Mesothelial cell of epicardium (in vitro differentiated cells): ENCODE data around the gene SPIRE1. TPM values are rescaled to one million over a fixed set of nuclear protein-coding genes. Genes with fewer than 3 reads are reported as not detected.

Source experiments
- DNase-seq, 2 experiments: peaks; one replicate each; pipeline ENCODE4 v3.0.0; 2021; ENCODE audit warnings: low spot score in 2 of 2; ENCODE audit not compliant: unreplicated experiment in 2 of 2
- H3K27ac Mint-ChIP-seq: 2 replicates; pipeline ENCODE4 v1.8.0; 2021; ENCODE audit warnings: mixed read lengths
- H3K27me3 Mint-ChIP-seq: 2 replicates; pipeline ENCODE4 v1.8.0; 2021; ENCODE audit warnings: low read depth, mixed read lengths
- H3K36me3 Mint-ChIP-seq: 2 replicates; pipeline ENCODE4 v1.8.0; 2021; ENCODE audit warnings: mixed read lengths
- H3K4me1 Mint-ChIP-seq: 2 replicates; pipeline ENCODE4 v1.8.0; 2021; ENCODE audit warnings: mixed read lengths
- H3K4me3 Mint-ChIP-seq: 2 replicates; pipeline ENCODE4 v1.8.0; 2021; ENCODE audit warnings: mild to moderate bottlenecking, moderate library complexity, mixed read lengths
- H3K9me3 Mint-ChIP-seq: 2 replicates; pipeline ENCODE4 v1.8.0; 2021; ENCODE audit warnings: mixed read lengths
- CTCF ChIP-seq: fragments of 200-600 bp; sonication (generic); IDR thresholded peaks from one replicate; pipeline ENCODE4 v1.5.0; 2021; ENCODE audit warnings: antibody characterized with exemption; ENCODE audit not compliant: unreplicated experiment
- total RNA-seq: library from RNA; stranded (reverse); gene quantifications from 3 replicates; pipeline ENCODE4 v1.2.1, GENCODE V29; 2021

Gene SPIRE1
- total RNA-seq, 1 donor from 2014 or later, result 24.2 TPM

DNA sequence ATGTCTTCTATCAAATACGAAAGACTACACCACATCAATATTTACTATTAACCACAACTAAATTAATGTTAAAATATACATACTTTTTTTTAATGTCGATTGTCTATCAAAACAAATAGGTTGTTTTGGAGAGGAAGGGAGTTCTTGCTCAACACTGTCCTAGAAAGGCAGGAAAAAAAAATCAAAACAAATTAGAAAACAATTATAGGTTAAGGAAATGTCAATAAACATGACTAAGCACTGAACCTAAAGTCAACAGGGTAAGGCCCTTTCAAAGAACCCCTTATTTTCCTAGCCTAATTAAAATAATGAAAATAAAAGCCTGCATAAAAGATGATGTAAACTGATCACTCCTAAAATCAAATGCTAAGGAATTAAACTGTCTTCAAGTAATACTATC, 41.8 kb upstream of the SPIRE1 start:
- no peak for TF ChIP-seq CTCF
- DNase-seq, result no peak
- H3K27me3 Mint-ChIP-seq, result no peaks in the 10 kb centered on the region
- H3K9me3 Mint-ChIP-seq, result no peaks in the 10 kb centered on the region
- H3K36me3 Mint-ChIP-seq, result peaks cover 10% of the 10 kb centered on the region
- H3K4me3 Mint-ChIP-seq, result no peak overlapping the region
- H3K4me1 Mint-ChIP-seq, result peaks cover 28% of the 10 kb centered on the region
- no peak overlapping the region for H3K27ac Mint-ChIP-seq

DNA sequence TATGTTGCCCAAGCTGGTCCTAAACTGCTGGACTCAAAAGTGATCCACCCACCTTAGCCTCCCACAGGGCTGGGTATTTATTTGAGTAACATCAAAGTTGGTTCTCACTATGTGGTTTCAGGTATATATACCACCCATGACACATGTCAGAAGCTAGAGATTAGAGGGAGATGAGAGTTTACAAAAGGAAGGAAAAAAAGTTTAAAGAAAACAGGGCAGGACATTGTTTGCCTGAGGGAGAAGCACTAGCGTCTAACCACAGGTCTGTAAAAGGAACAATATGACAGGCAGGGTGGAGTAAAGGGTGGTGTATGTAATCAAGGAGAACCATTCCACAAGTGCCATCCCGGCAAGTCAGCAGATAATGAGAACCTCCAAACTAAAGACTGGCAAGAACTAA, 36.1 kb upstream of the SPIRE1 start:
- Mint-ChIP-seq H3K4me3 (no peak overlapping the region), H3K27me3 (no peaks in the 10 kb centered on the region), H3K27ac (no peak overlapping the region), H3K4me1 (no peaks in the 10 kb centered on the region), H3K9me3 (no peaks in the 10 kb centered on the region), H3K36me3 (peaks cover 20% of the 10 kb centered on the region)
- DNase-seq, result no peak
- no peak for TF ChIP-seq CTCF

- Mint-ChIP-seq H3K27ac (no peak overlapping the region), H3K4me3 (no peak overlapping the region), H3K27me3 (no peaks in the 10 kb centered on the region), H3K4me1 (no peaks in the 10 kb centered on the region), H3K36me3 (peaks cover 14% of the 10 kb centered on the region), H3K9me3 (no peaks in the 10 kb centered on the region)
- DNase-seq, result no peak
- TF ChIP-seq CTCF, result no peak
Observed at GRCh38 chr18:12692206-12692605, 34.3 kb upstream of the SPIRE1 start.

- peak overlapping the region; percentile 40 for H3K27ac Mint-ChIP-seq
- DNase-seq, result no peak
- no peaks in the 10 kb centered on the region for H3K27me3 Mint-ChIP-seq
- peaks cover 11% of the 10 kb centered on the region for H3K36me3 Mint-ChIP-seq
- no peak for TF ChIP-seq CTCF
- no peak overlapping the region for H3K4me3 Mint-ChIP-seq
- no peaks in the 10 kb centered on the region for H3K4me1 Mint-ChIP-seq
- no peaks in the 10 kb centered on the region for H3K9me3 Mint-ChIP-seq
Observed at GRCh38 chr18:12689256-12689850, 31.4 kb upstream of the SPIRE1 start.

GRCh38 chr18:12686100-12686499, 28.2 kb upstream of the SPIRE1 start:
- Mint-ChIP-seq H3K4me1 (no peaks in the 10 kb centered on the region), H3K4me3 (no peak overlapping the region), H3K9me3 (no peaks in the 10 kb centered on the region), H3K27ac (no peak overlapping the region), H3K27me3 (no peaks in the 10 kb centered on the region), H3K36me3 (peaks cover 5% of the 10 kb centered on the region)
- TF ChIP-seq CTCF, result no peak
- DNase-seq, result no peak

DNA sequence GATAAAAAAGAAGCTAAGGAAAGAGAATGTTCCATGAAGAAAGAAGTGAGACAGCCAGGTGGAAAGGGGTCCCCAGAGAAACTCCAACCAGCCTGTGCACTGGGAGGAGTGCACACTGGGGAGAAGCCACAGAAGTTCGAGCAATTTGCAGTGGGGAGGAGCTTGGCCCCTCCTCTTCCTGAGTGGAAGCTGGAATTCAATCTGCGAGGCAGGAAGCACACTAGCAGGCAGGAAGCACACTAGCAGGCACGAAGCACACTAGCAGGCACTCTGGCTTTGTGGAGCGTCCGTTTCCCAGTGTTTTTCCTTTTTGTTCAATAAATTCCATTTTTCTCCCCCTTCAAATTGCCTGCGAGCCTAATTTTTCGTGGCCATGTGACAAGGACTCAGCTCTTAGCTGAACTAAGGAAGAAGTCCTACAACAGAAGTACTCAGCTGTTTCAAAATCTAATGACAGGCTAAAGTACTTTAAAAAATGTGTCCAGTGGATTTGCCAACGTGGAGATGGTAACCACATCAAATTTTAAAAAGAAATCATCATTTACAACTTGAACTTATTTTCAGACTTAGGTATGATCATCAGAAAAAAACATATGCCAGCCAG, 21.4 kb upstream of the SPIRE1 start:
- Mint-ChIP-seq H3K9me3 (no peaks in the 10 kb centered on the region), H3K36me3 (peaks cover 11% of the 10 kb centered on the region), H3K27ac (peak overlapping the region; percentile 94), H3K27me3 (no peaks in the 10 kb centered on the region), H3K4me1 (peaks cover 4% of the 10 kb centered on the region), H3K4me3 (no peak overlapping the region)
- no peak for TF ChIP-seq CTCF
- DNase-seq, result no peak
